Smooth muscle cell of the brain vasculature (primary cell): ENCODE data around the gene RSAD2.

ENCODE experiments used
- DNase-seq: peaks from one replicate; pipeline ENCODE4 v3.0.0-alpha.2; 2012; ENCODE audit warnings: low read depth, low spot score

Gene RSAD2

GRCh38 chr2:6945087-6945813 lies 67.7 kb downstream of the RSAD2 start:
- no peak for DNase-seq

- DNase-seq, result no peak
These were observed 68.2 kb downstream of the RSAD2 start for GRCh38 chr2:6945821-6946220.

- no peak for DNase-seq
These were observed 69.1 kb downstream of the RSAD2 start for GRCh38 chr2:6946722-6947121.
